IMR-90 (cell line): Measurements from ENCODE around the gene MECR. TPM values are rescaled to one million over a fixed set of nuclear protein-coding genes. Genes with fewer than 3 reads are reported as not detected.

Experiments
- ATAC-seq: fragments of 200-7000 bp; cut with Tn5 transposase; 2 replicates; pipeline ENCODE4 v1.9.1; 2020; ENCODE audit warnings: low read depth, mild to moderate bottlenecking, moderate library complexity
- BruUV-seq: library from RNA; stranded (reverse); fragments of 400-500 nt; replicated peaks from 2 replicates; lab custom pipeline; 2021; lab: Mats Ljungman, UMichigan
- CTCF ChIA-PET: fragments of 300-600 bp; formaldehyde crosslinking; extraction: SDS; loops from one replicate; lab custom pipeline; 2021; ENCODE audit warnings: antibody characterized with exemption; lab: Yijun Ruan, JAX
- POLR2A ChIA-PET: fragments of 300-600 bp; sonication (Branson Sonifier 250); formaldehyde crosslinking; loops from one replicate; lab custom pipeline; 2022; ENCODE audit warnings: antibody characterized with exemption; ENCODE audit not compliant: unreplicated experiment; lab: Charles Lee
- DNase-seq: peaks from one replicate; pipeline ENCODE4 v3.0.0; 2013
- H2AFZ ChIP-seq: replicated peaks from 2 replicates; pipeline ENCODE3; 2013; ENCODE audit warnings: low read length, mild to moderate bottlenecking; ENCODE audit not compliant: poor library complexity
- H2AK5ac ChIP-seq: 2 replicates; pipeline ENCODE4 v1.6.1; 2013; ENCODE audit warnings: low read depth, low read length, inconsistent platforms
- H2AK9ac ChIP-seq: replicated peaks from 2 replicates; pipeline ENCODE3; 2013; ENCODE audit warnings: mild to moderate bottlenecking, low read depth, low read length, moderate library complexity; ENCODE audit not compliant: poor library complexity
- H2BK120ac ChIP-seq: 2 replicates; pipeline ENCODE4 v1.6.1; 2013; ENCODE audit warnings: low read depth, low read length, inconsistent platforms
- H2BK15ac ChIP-seq: 3 replicates; pipeline ENCODE4 v1.6.1; 2013; ENCODE audit warnings: low read depth, low read length, inconsistent platforms
- H2BK20ac ChIP-seq: 2 replicates; pipeline ENCODE4 v1.6.1; 2013; ENCODE audit warnings: low read depth, mild to moderate bottlenecking, inconsistent platforms, low read length, moderate library complexity
- H2BK5ac ChIP-seq: 2 replicates; pipeline ENCODE4 v1.6.1; 2013; ENCODE audit warnings: mild to moderate bottlenecking, low read depth, low read length, inconsistent platforms; ENCODE audit not compliant: poor library complexity, severe bottlenecking
- H3K14ac ChIP-seq: replicated peaks from 2 replicates; pipeline ENCODE4 v1.6.1; 2013; ENCODE audit warnings: low read depth, low read length, inconsistent platforms
- H3K18ac ChIP-seq: 2 replicates; pipeline ENCODE4 v1.6.1; 2013; ENCODE audit warnings: low read depth, low read length, control low read depth
- H3K23ac ChIP-seq: 2 replicates; pipeline ENCODE4 v1.6.1; 2013; ENCODE audit warnings: low read depth, low read length, inconsistent platforms
- H3K27ac ChIP-seq: 2 replicates; pipeline ENCODE4 v1.5.1; 2013; ENCODE audit warnings: mild to moderate bottlenecking, control low read depth, low read length; ENCODE audit not compliant: insufficient read depth
- H3K27me3 ChIP-seq: 2 replicates; pipeline ENCODE4 v1.6.1; 2013; ENCODE audit warnings: low read length; ENCODE audit not compliant: control insufficient read depth, insufficient read depth
- H3K36me3 ChIP-seq: 2 replicates; pipeline ENCODE4 v1.6.1; 2013; ENCODE audit warnings: low read length, mixed read lengths; ENCODE audit not compliant: control insufficient read depth, insufficient read depth
- H3K4ac ChIP-seq: 2 replicates; pipeline ENCODE4 v1.6.1; 2013; ENCODE audit warnings: low read depth, low read length, inconsistent platforms
- H3K4me1 ChIP-seq: 2 replicates; pipeline ENCODE4 v1.6.1; 2013; ENCODE audit warnings: low read length, mixed read lengths; ENCODE audit not compliant: control insufficient read depth, insufficient read depth
- H3K4me2 ChIP-seq: 2 replicates; pipeline ENCODE4 v1.6.1; 2013; ENCODE audit warnings: low read depth, mild to moderate bottlenecking, control low read depth, low read length, moderate library complexity
- H3K4me3 ChIP-seq: 2 replicates; pipeline ENCODE4 v1.5.1; 2013; ENCODE audit warnings: low read depth, mild to moderate bottlenecking, control low read depth, low read length, moderate library complexity; ENCODE audit not compliant: insufficient read depth
- H3K56ac ChIP-seq: 2 replicates; pipeline ENCODE4 v1.6.1; 2013; ENCODE audit warnings: low read length, inconsistent platforms; ENCODE audit not compliant: insufficient read depth; ENCODE audit errors: extremely low read depth
- H3K79me1 ChIP-seq, 2 experiments: 2 replicates each; pipeline ENCODE4 v1.6.1; 2013; ENCODE audit warnings: low read length in 2 of 2, inconsistent platforms in 1 of 2, low read depth in 1 of 2
- H3K9ac ChIP-seq: 2 replicates; pipeline ENCODE4 v1.6.1; 2013; ENCODE audit warnings: low read depth, low read length, control low read depth
- H3K9me1 ChIP-seq: 2 replicates; pipeline ENCODE4 v1.6.1; 2013; ENCODE audit warnings: low read length, inconsistent platforms; ENCODE audit not compliant: insufficient read depth
- H3K9me3 ChIP-seq: 2 replicates; pipeline ENCODE4 v1.6.1; 2013; ENCODE audit warnings: low read length; ENCODE audit not compliant: control insufficient read depth, insufficient read depth
- H4K20me1 ChIP-seq: 2 replicates; pipeline ENCODE4 v1.6.1; 2013; ENCODE audit warnings: low read length, inconsistent platforms; ENCODE audit not compliant: insufficient read depth
- H4K5ac ChIP-seq: 2 replicates; pipeline ENCODE4 v1.6.1; 2013; ENCODE audit warnings: mild to moderate bottlenecking, low read depth, low read length, control low read depth
- H4K8ac ChIP-seq, 2 experiments: 2 replicates each; pipeline ENCODE4 v1.6.1; 2013; ENCODE audit warnings: low read depth in 2 of 2, low read length in 2 of 2, control low read depth in 1 of 2, inconsistent platforms in 1 of 2
- H4K91ac ChIP-seq: 2 replicates; pipeline ENCODE4 v1.6.1; 2013; ENCODE audit warnings: low read depth, low read length, inconsistent platforms; ENCODE audit not compliant: insufficient read depth
- BHLHE40 ChIP-seq: fragments of 150-350 bp; IDR thresholded peaks from 2 replicates; pipeline ENCODE4 v1.6.1; 2016; ENCODE audit warnings: mild to moderate bottlenecking, low read depth, low read length
- CEBPB ChIP-seq: IDR thresholded peaks from 2 replicates; pipeline ENCODE4 v1.6.1; 2012; ENCODE audit warnings: low read depth, low read length, improper control_type of control experiment
- MAFK ChIP-seq: IDR thresholded peaks from 2 replicates; pipeline ENCODE4 v1.6.1; 2012; ENCODE audit warnings: low read depth, low read length, improper control_type of control experiment
- MXI1 ChIP-seq: IDR thresholded peaks from 2 replicates; pipeline ENCODE4 v1.6.1; 2012; ENCODE audit warnings: low read depth, mild to moderate bottlenecking, low read length, moderate library complexity, borderline replicate concordance
- POLR2A ChIP-seq: IDR thresholded peaks from 2 replicates; pipeline ENCODE4 v1.6.1; 2012; ENCODE audit warnings: mild to moderate bottlenecking, low read depth, low read length
- RCOR1 ChIP-seq: IDR thresholded peaks from 2 replicates; pipeline ENCODE4 v1.6.1; 2012; ENCODE audit warnings: mild to moderate bottlenecking, low read length, improper control_type of control experiment; ENCODE audit not compliant: insufficient replicate concordance
- WGBS, 2 experiments: methylation state at CpG; one replicate each; pipeline versions ENCODE4 v1.1.5 to v1.1.7; 2013; ENCODE audit warnings: missing lambda C conversion rate in 2 of 2; ENCODE audit not compliant: insufficient read length in 1 of 2; ENCODE audit errors: extremely low coverage in 2 of 2; 5-methylcytosine and 5-hydroxymethylcytosine counted together
- dilution Hi-C: fragments of 300-500 bp; cut with HindIII; formaldehyde crosslinking; loops from one replicate; pipeline ENCODE4 v1.14.3; 2018; ENCODE audit warnings: low sequenced_read_pairs; ENCODE audit not compliant: unreplicated experiment
- in situ Hi-C: fragments of 300-500 bp; cut with MboI; formaldehyde crosslinking; loops from 3 replicates; pipeline ENCODE4 v1.14.3; 2019; ENCODE audit warnings: low sequenced_read_pairs, inconsistent platforms, mixed read lengths
- intact Hi-C: fragments of 100-400 bp; cut with micrococcal nuclease; formaldehyde crosslinking; loops from 2 replicates; pipeline ENCODE4 v1.10.0; 2022
- polyA plus RNA-seq, 3 experiments: library from polyadenylated mRNA; depleted of rRNA; stranded (reverse); fragments of >200 nt; gene quantifications; 2 replicates each; pipeline ENCODE4 v1.2.3, GENCODE V29; 2012; ENCODE audit warnings: low replicate concordance in 1 of 3
- total RNA-seq: library from RNA; depleted of rRNA; stranded (reverse); fragments of >200 nt; gene quantifications from 2 replicates; pipeline ENCODE4 v1.2.3, GENCODE V29; 2012

The MECR gene
- total and polyA plus RNA-seq, 2 of the 4 experiments (the other 2 are of a cell fraction): 20.3 to 24.8 TPM

DNA sequence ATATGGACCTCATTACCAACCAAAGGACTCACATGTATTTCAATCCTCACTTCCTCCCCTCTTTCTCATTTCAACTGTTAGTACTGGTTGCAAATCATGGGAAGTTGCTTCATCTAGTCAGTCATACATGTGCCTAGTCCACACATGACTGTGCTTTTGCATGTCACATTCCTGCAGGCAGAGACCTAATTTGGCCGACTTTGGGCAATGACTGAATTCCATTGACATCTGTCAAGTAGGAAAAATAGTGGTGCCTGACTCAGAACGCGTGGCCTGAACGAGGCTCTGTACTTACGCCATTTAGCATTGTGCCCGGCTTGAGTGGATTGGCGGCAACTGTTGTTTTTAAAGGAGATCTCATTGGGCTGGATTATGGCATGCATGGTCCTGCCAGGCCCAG is 23.6 kb upstream of the MECR start:
- Histone ChIP-seq H3K27ac (no peak overlapping the region), H3K14ac (no peak overlapping the region), H2BK20ac (no peak overlapping the region), H3K9me3 (no peaks in the 10 kb centered on the region), H3K9ac (no peak overlapping the region), H4K20me1 (no peaks in the 10 kb centered on the region; the same call in 1 of the 2 replicates), H3K23ac (no peak overlapping the region), H3K4ac (no peak overlapping the region), H3K18ac (no peak overlapping the region), H3K56ac (no peak overlapping the region), H3K4me3 (no peak overlapping the region), H2BK5ac (no peak overlapping the region), H3K27me3 (no peaks in the 10 kb centered on the region), H2BK120ac (no peak overlapping the region), H3K4me2 (no peak overlapping the region), H3K9me1 (peaks cover 4% of the 10 kb centered on the region; the same call in 1 of the 2 replicates), H3K36me3 (no peaks in the 10 kb centered on the region), H2BK15ac (no peak overlapping the region), H4K8ac (no peak overlapping the region), H4K5ac (no peak overlapping the region), H3K79me1 (no peaks in the 10 kb centered on the region; a peak in 1 of 4 replicates), H2AK5ac (no peak overlapping the region), H2AK9ac (no peak overlapping the region), H2AFZ (no peak overlapping the region), H4K91ac (no peak overlapping the region), H3K4me1 (peaks cover 10% of the 10 kb centered on the region)
- WGBS, 2 experiments: 70% methylated on average over 3 of the region's 7 CpGs; no CpG with 5 or more reads in 1 of the 2 experiments
- DNase-seq: no peak
- no peak for ATAC-seq
- CTCF ChIA-PET: no interaction called here
- intact Hi-C loops (no loop called here), dilution Hi-C loops (no loop called here), in situ Hi-C loops (no loop called here)
- POLR2A ChIA-PET: no interaction called here
- BruUV-seq: no TSS peak
- peak; percentile 5; the same call in 1 of the 2 replicates for TF ChIP-seq CEBPB
- no peak for TF ChIP-seq MXI1
- TF ChIP-seq BHLHE40: no peak
- TF ChIP-seq RCOR1: no peak
- TF ChIP-seq MAFK: no peak
- TF ChIP-seq POLR2A: no peak
